ENCODE measurements around the gene SMIM3. TPM values are rescaled to one million over a fixed set of nuclear protein-coding genes. Genes with fewer than 3 reads are reported as not detected.
"Not testable (repeated sequence)": the region's sequence is repeated elsewhere in the genome, so short reads cannot be mapped to it uniquely, and the experiment has no call there.

Gene SMIM3
- total RNA-seq, 4 donors from 2014 or later: 6.8 to 38.5 (median 17.6) TPM

DNA sequence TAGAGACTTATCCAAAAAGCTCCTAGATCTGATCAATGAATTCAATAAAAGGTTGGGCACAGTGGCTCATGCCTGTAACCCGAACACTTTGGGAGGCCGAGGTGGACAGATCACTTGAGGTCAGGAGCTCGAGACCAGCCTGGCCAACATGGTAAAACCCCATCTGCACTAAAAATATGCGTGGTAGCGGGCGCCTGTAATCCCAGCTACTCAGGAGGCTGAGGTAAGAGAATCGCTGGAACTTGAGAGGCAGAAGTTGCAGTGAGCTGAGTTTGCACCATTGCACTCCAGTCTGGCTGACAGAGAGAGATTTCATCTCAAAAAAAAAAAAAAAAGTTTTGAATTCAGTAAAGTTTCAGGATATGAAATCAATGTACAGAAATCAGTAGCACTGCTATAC lies 39.7 kb upstream of the SMIM3 start:
- Histone ChIP-seq H3K4me1 (peaks cover 0 to 7% (median 0%) of the 10 kb centered on the region in 3 donors), H3K27me3 (no peaks in the 10 kb centered on the region), H3K27ac (no peak overlapping the region), H3K9me3 (peaks cover 0 to 5% (median 0%) of the 10 kb centered on the region in 3 donors), H3K36me3 (peaks cover 0 to 87% (median 0%) of the 10 kb centered on the region in 3 donors), H3K4me3 (no peak overlapping the region)
- intact Hi-C loops (cut with DNase I): no loop called here
- DNase-seq: no peak
- WGBS, 2 donors: 93 to 95% methylated on average over 6 to 7 of the region's 7 CpGs
- TF ChIP-seq, protein P1, sequence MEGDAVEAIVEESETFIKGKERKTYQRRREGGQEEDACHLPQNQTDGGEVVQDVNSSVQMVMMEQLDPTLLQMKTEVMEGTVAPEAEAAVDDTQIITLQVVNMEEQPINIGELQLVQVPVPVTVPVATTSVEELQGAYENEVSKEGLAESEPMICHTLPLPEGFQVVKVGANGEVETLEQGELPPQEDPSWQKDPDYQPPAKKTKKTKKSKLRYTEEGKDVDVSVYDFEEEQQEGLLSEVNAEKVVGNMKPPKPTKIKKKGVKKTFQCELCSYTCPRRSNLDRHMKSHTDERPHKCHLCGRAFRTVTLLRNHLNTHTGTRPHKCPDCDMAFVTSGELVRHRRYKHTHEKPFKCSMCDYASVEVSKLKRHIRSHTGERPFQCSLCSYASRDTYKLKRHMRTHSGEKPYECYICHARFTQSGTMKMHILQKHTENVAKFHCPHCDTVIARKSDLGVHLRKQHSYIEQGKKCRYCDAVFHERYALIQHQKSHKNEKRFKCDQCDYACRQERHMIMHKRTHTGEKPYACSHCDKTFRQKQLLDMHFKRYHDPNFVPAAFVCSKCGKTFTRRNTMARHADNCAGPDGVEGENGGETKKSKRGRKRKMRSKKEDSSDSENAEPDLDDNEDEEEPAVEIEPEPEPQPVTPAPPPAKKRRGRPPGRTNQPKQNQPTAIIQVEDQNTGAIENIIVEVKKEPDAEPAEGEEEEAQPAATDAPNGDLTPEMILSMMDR (IDR thresholded peaks at IDR 0.05): no peak
- TF ChIP-seq POLR2A (IDR thresholded peaks at IDR 0.05): no peak

DNA sequence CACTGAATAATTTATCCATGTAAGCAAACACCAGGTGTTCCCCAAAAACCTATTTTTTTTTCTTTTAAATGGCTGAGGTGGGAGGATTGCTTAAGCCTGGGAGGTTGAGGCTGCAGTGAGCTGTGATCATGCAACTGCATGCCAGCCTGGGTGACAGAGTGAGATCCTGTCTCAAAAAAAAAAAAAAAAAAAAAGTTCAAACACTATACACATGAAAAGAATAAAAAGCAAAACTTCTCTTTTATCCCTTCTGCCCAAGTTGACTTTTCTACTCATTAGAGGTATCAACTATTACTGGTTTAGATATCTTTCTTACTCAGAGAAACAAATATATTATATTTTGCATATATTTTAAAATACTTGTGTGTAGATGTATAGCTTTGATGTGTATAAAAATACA lies 37.6 kb upstream of the SMIM3 start:
- no peak for TF ChIP-seq POLR2A (IDR thresholded peaks at IDR 0.05)
- TF ChIP-seq, protein P1 (IDR thresholded peaks at IDR 0.05): no peak
- intact Hi-C loops (cut with DNase I): no loop called here
- H3K4me1 ChIP-seq: peaks cover 0 to 7% (median 0%) of the 10 kb centered on the region in 3 donors
- peaks cover 0 to 67% (median 0%) of the 10 kb centered on the region in 3 donors for H3K36me3 ChIP-seq
- H3K27me3 ChIP-seq: no peaks in the 10 kb centered on the region
- H3K27ac ChIP-seq: no peak overlapping the region
- no peak for DNase-seq
- no peak overlapping the region for H3K4me3 ChIP-seq
- H3K9me3 ChIP-seq: peaks cover 0 to 5% (median 0%) of the 10 kb centered on the region in 3 donors

DNA sequence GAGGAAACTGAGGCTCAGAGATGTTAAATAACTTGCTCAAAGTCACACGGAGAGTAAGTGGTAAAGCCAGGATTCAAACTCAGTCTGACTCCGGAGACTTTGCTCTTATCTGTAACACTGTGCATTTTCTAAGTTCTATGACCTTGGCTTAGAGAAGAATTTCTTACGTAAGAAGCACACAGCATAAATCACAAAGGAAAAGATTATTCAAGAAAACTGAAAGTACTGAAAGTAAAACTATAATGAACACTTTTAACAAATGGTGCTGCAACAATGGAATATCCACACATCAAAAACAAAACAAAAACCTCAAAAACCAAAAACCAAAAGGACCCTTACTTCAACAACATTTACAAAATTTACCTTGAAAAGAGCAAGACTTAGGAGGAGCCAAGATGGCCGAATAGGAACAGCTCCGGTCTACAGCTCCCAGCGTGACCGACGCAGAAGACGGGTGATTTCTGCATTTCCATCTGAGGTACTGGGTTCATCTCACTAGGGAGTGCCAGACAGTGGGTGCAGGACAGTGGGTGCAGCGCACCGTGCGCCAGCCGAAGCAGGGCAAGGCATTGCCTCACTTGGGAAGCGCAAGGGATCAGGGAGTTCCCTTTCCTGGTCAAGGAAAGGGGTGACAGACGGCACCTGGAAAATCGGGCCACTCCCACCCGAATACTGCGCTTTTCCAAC lies 36.0 kb upstream of the SMIM3 start:
- 89 to 97% methylated on average over 14 to 18 of the region's 18 CpGs for WGBS, 2 donors
- H3K4me3 ChIP-seq; H3K27me3 ChIP-seq; intact Hi-C loops (cut with DNase I); H3K9me3 ChIP-seq; H3K27ac ChIP-seq; H3K4me1 ChIP-seq; DNase-seq: not testable (repeated sequence)
- H3K36me3 ChIP-seq: peaks cover 0 to 55% (median 0%) of the 10 kb centered on the region in 3 donors

DNA sequence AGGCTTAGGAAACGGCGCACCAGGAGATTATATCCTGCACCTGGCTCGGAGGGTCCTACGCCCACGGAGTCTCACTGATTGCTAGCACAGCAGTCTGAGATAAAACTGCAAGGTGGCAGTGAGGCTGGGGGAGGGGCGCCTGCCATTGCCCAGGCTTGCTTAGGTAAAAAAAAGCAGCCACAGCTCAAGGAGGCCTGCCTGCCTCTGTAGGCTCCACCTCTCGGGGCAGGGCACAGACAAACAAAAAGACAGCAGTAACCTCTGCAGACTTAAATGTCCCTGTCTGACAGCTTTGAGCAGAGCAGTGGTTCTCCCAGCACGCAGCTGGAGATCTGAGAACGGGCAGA lies 35.4 kb upstream of the SMIM3 start:
- H3K4me3 ChIP-seq; H3K27ac ChIP-seq; H3K4me1 ChIP-seq; DNase-seq; H3K27me3 ChIP-seq; H3K9me3 ChIP-seq; intact Hi-C loops (cut with DNase I): not testable (repeated sequence)
- H3K36me3 ChIP-seq: peaks cover 0 to 55% (median 0%) of the 10 kb centered on the region in 3 donors
- 80 to 88% methylated on average over 3 to 6 of the region's 9 CpGs for WGBS, 2 donors

DNA sequence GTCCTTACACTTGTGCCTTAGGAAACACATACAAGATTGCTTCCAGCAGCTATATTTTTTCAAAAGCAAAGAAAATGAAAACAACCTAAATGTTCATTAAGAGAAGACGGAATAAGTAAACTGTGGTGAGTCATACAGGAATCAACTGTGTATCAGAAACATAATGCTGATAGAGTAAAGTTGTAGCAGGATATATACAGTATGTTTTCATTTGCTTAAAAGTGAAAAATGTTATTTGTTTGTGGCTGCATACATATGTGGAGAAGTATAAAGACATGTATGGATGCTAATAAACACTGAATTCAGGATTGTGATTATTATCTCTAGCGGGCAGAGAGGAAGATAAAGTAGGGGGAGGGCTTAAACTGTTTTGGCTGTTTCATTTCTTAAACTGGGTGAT lies 28.1 kb upstream of the SMIM3 start:
- peaks cover 0 to 33% (median 0%) of the 10 kb centered on the region in 3 donors for H3K4me1 ChIP-seq
- no peaks in the 10 kb centered on the region for H3K9me3 ChIP-seq
- DNase-seq: no peak
- no peak overlapping the region for H3K4me3 ChIP-seq
- 44 to 54% methylated on average over 2 of the region's 2 CpGs for WGBS, 2 donors
- H3K27ac ChIP-seq: no peak overlapping the region
- peaks cover 0 to 59% (median 26%) of the 10 kb centered on the region in 3 donors for H3K36me3 ChIP-seq
- intact Hi-C loops (cut with DNase I): no loop called here
- TF ChIP-seq, protein P1 (IDR thresholded peaks at IDR 0.05): no peak
- no peak for TF ChIP-seq POLR2A (IDR thresholded peaks at IDR 0.05)
- H3K27me3 ChIP-seq: no peaks in the 10 kb centered on the region

DNA sequence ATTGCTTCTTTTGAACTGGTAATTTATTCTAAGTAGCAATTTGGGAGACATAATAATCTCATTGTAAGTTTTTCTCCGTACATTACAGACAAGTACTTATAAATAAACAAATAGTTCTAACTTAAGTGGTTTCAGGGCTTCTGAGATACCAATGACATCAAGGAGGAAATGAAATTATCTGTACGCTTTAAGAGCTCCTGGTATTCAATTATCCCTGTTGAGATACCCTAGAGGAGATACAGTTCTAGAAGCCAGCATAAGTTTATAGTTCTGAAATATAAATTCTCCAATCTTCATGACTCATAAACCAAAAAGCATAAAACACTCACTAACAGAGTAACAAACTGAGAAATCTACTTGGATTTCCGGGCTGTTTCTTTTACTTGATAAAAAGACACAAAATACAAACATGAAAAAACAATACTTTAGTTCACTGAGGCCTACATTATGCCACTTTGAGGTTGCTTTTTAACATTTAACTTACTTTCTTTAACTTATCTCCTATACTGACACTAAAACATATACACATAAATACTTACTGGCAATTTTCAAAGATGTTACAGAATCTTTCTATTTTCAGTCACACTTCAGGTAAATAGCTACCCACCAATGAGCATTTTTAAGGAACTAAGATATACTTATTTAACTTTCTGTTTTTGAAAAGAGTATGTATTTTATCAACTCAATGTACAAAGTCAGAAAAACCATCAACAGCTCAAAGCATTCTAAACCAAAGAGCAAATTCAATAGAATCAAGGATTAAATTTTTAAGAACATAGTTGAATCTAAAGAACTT lies 27.3 kb upstream of the SMIM3 start:
- H3K27me3 ChIP-seq: no peaks in the 10 kb centered on the region
- TF ChIP-seq, protein P1 (IDR thresholded peaks at IDR 0.05): no peak
- TF ChIP-seq POLR2A (IDR thresholded peaks at IDR 0.05): no peak
- no peak overlapping the region for H3K27ac ChIP-seq
- peaks cover 0 to 34% (median 0%) of the 10 kb centered on the region in 3 donors for H3K4me1 ChIP-seq
- intact Hi-C loops (cut with DNase I): no loop called here
- no peak overlapping the region for H3K4me3 ChIP-seq
- DNase-seq: no peak
- H3K36me3 ChIP-seq: peaks cover 0 to 68% (median 26%) of the 10 kb centered on the region in 3 donors
- 66 to 70% methylated on average over 3 of the region's 3 CpGs for WGBS, 2 donors
- H3K9me3 ChIP-seq: no peaks in the 10 kb centered on the region
